Cardiac fibroblast (primary cell): Measurements from ENCODE around the gene DGLUCY.

ENCODE experiments used
- DNase-seq, 2 donors: peaks; one replicate each; pipeline versions ENCODE4 v3.0.0 to v3.0.0-alpha.2; 2010; ENCODE audit warnings: low read depth in 2 of 2
- H3K4me3 ChIP-seq, 2 donors: replicated peaks in 1 of 2; 1 replicate in 1 of 2; 2 replicates in 1 of 2; pipeline ENCODE4 v1.5.1; 2011; ENCODE audit warnings: low read depth in 2 of 2, low read length in 2 of 2, mild to moderate bottlenecking in 2 of 2, moderate library complexity in 1 of 2
- CTCF ChIP-seq: IDR thresholded peaks from one replicate; pipeline ENCODE4 v1.5.1; 2011; ENCODE audit warnings: low read depth, mild to moderate bottlenecking, low read length, inconsistent platforms

DGLUCY gene

GRCh38 chr14:91126761-91127160 is 12.9 kb downstream of the DGLUCY start:
- no peak for DNase-seq
- no peak for TF ChIP-seq CTCF

GRCh38 chr14:91127401-91127801 is 13.5 kb downstream of the DGLUCY start:
- no peak for TF ChIP-seq CTCF

More at GRCh38 chr14:91126761-91127160, 12.9 kb downstream of the DGLUCY start:
- H3K4me3 ChIP-seq, result no peak overlapping the region

GRCh38 chr14:91127924-91128323 is 14.1 kb downstream of the DGLUCY start:
- no peak for TF ChIP-seq CTCF
- no peak for DNase-seq
- no peak overlapping the region for H3K4me3 ChIP-seq

More at GRCh38 chr14:91127401-91127801, 13.5 kb downstream of the DGLUCY start:
- DNase-seq, result no peak
- H3K4me3 ChIP-seq, result no peak overlapping the region

GRCh38 chr14:91128699-91129098 is 14.8 kb downstream of the DGLUCY start:
- no peak overlapping the region for H3K4me3 ChIP-seq
- no peak for TF ChIP-seq CTCF
- DNase-seq, result no peak

GRCh38 chr14:91129261-91129660 is 15.4 kb downstream of the DGLUCY start:
- H3K4me3 ChIP-seq, result no peak overlapping the region
- no peak for DNase-seq
- TF ChIP-seq CTCF, result no peak

- TF ChIP-seq CTCF, result no peak
- no peak overlapping the region for H3K4me3 ChIP-seq
- no peak for DNase-seq
Observed at GRCh38 chr14:91135039-91135438, 21.2 kb downstream of the DGLUCY start.
